Epithelial cell of prostate (primary cell): ENCODE results near the gene FAM240A.
"Not testable (repeated sequence)": the region's sequence is repeated elsewhere in the genome, so short reads cannot be mapped to it uniquely, and the experiment has no call there.

ENCODE experiments used
- DNase-seq: peaks from one replicate; pipeline ENCODE4 v3.0.0-alpha.2; 2011; ENCODE audit warnings: low read depth, low spot score
- H3K27ac ChIP-seq: fragments of 450-650 bp; 2 replicates; pipeline ENCODE4 v1.5.1; 2017; ENCODE audit warnings: mild to moderate bottlenecking

The FAM240A gene

GRCh38 chr3:46612324-46612723 lies at the start of gene FAM240A:
TSS of gene FAM240A (plus strand) at chr3:46612525. CDS start at chr3:46612684, 159 bp downstream.
- no peak for DNase-seq
- H3K27ac ChIP-seq = no peak within 1 kb of the TSS

- no peak for DNase-seq
- H3K27ac ChIP-seq = no peak overlapping the region
Measured at GRCh38 chr3:46564190-46565021, 47.9 kb upstream of the FAM240A start.

GRCh38 chr3:46565077-46565476 lies 47.2 kb upstream of the FAM240A start:
- no peak for DNase-seq
- no peak overlapping the region for H3K27ac ChIP-seq

DNA sequence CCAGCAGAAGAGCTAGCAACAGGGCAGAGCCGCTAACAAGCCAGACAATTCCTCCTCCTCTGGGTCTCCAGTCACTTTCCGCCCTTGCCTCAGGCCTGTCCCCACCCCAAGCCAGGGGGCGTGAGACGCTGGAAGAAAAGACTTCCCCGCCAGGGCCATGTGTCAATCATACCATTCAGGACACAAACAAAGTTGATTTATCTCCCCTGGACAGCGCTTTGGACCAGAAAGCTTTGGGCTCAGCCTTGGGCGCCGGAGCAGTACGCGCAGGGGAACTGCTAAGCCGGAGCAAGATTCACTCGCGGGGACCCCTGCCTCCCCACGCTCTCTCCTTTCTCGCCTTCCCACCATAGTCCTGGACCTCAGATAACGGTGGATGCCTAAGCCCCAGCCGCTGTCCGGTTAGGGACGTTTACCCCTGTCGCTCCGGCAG lies 46.7 kb upstream of the FAM240A start:
- no peak overlapping the region for H3K27ac ChIP-seq
- no peak for DNase-seq

DNA sequence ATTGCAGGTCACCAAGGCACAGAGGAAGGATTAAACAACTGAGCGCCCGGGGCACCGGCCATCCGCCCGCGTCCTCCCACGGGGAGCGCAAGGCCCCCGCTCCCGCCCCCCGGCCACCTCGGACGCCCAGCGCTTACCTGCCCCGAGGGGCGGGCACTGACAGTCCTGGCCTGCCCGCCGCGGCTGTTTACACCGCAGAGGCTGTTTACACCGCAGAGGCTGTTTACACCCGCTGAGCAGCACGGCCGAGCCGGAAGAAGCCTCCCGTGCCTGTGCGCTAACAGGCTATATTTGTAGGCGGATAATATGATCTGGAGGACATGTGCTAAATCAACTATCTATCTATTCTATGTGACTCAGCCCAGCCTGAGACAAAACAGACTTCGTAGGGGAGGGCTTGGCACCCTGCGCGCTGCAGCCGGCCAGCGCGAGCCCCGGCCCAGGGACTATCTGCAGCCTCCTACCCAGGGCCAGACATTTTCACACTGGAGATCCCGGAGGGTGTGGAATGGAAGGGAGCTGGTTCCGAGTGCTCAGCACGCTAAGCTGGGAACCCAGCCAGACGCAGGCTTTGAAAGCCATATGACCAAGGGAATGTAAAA lies 46.2 kb upstream of the FAM240A start, which contains the start of gene LRRC2:
TSS of gene LRRC2 (minus strand) at position 263 of the 602 bp plus-strand sequence. CDS start 14,711 bp downstream, outside the sequence.
- no peak within 1 kb of the TSS for H3K27ac ChIP-seq
- DNase-seq = no peak

- no peak for DNase-seq
- no peak overlapping the region for H3K27ac ChIP-seq
Measured at GRCh38 chr3:46571684-46572083, 40.6 kb upstream of the FAM240A start.

DNA sequence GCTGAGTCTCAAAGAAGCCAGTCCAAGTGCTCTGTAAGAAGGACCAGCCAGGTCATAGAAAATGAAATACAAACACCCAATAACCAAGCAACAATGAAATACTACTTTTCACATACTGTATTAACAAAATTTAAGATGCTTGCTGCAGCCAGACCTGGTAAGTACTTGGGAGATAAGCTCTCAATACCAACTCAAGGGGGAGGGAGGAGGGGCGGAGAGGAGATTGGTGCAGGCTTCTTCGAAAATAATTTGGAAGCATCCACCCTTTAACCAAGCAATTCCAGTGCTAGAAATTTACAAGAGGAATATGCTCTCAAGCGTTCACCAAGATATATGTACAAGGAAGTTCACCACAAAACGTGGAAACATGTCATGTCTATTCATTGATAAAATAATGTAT lies 38.6 kb upstream of the FAM240A start:
- no peak for DNase-seq
- H3K27ac ChIP-seq = no peak overlapping the region

- DNase-seq = no peak
- no peak overlapping the region for H3K27ac ChIP-seq
Measured at GRCh38 chr3:46574243-46574646, 38.1 kb upstream of the FAM240A start.

DNA sequence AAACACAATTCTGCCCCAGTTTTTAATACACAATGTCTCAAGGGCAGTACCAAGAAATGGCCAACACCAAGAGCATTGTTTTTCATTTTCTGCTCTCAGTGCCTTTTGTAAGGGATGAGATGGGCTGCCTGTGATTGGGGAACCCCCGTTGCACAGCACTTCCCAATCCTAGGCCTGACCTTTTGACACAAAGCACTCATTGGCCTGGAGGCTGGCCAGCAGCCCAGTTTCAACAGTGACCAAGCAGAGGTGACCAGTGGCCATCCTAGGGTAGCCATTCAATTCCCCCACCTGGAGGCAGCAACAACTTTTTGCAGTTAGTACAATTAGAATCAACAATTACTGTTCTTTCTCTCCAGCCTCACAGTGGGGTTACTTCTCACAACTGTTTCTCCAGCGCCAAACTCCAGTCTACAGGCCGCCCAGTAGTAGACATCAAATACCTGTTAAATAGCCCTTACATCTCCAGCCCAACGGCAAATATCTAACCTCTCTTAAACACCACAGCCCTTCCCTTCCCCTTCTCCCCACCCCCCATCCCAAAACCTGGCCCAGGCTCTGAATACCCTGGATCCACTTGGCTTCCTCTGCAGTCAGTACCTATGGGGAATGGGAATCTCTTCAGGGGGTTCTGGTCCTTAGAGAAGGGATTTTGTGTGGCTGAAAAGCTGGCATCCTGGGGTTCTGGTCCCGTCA lies 37.3 kb upstream of the FAM240A start:
- DNase-seq = no peak
- H3K27ac ChIP-seq = no peak overlapping the region

DNA sequence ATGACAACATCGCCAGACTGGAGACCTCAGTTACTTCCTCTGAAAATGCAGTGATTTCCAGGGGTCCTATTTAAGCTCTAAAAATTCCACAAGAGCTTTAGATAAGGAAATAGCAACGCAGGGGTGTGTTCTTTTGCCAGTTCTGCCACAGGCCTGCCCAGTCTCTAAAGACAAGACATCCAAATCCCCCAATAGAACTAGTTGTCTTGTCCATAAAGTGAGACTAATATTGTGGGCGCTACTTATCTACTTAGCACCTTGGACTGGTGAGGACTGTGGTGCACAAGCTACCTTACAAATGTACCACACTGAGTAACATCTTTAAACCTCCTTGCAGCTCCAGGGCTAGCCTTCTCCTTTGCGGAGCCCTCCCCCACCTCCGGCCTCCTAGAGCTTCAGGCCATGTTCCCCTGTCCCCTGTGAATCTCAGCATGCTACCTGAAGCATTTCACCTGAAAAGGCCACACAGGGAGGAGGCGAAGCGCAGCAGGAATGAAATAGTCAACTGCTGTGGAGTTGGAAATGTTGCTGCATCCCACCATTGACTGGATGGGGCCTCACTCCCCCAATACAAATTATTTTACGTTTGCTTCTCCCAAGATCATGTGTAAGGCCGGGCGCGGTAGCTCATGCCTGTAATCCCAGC lies 36.6 kb upstream of the FAM240A start:
- H3K27ac ChIP-seq = no peak overlapping the region
- DNase-seq = no peak

- DNase-seq = no peak
- no peak overlapping the region for H3K27ac ChIP-seq
Measured at GRCh38 chr3:46576386-46576785, 35.9 kb upstream of the FAM240A start.

DNA sequence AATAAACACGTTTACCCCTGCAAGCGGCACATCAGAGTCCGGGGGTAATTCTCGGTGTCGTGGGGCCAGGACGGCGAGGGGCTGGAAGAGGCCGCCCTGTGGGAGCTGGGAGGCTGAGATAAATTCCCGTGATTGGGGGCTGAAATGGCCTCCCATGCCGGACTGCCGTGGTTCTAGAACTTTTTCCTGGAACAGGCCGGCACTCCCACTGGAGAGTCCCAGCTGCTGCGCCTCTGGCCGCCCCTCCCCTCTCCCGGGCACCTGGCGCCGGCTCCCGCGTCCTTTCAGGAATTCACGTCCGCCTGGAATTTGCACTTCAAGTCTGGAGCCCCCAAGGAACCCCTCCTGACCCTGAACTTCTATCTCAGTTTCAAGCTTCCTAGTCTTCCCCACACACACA lies 35.4 kb upstream of the FAM240A start:
- no peak for DNase-seq
- no peak overlapping the region for H3K27ac ChIP-seq

GRCh38 chr3:46577580-46578249 lies 34.6 kb upstream of the FAM240A start:
- not testable (repeated sequence) for H3K27ac ChIP-seq, DNase-seq

GRCh38 chr3:46578973-46579755 lies 33.2 kb upstream of the FAM240A start:
- H3K27ac ChIP-seq = no peak overlapping the region
- DNase-seq = no peak

GRCh38 chr3:46579756-46580286 lies 32.5 kb upstream of the FAM240A start:
- DNase-seq = no peak

GRCh38 chr3:46580675-46581074 lies 31.6 kb upstream of the FAM240A start:
- no peak overlapping the region for H3K27ac ChIP-seq
- no peak for DNase-seq

More at GRCh38 chr3:46579756-46580286, 32.5 kb upstream of the FAM240A start:
- no peak overlapping the region for H3K27ac ChIP-seq

DNA sequence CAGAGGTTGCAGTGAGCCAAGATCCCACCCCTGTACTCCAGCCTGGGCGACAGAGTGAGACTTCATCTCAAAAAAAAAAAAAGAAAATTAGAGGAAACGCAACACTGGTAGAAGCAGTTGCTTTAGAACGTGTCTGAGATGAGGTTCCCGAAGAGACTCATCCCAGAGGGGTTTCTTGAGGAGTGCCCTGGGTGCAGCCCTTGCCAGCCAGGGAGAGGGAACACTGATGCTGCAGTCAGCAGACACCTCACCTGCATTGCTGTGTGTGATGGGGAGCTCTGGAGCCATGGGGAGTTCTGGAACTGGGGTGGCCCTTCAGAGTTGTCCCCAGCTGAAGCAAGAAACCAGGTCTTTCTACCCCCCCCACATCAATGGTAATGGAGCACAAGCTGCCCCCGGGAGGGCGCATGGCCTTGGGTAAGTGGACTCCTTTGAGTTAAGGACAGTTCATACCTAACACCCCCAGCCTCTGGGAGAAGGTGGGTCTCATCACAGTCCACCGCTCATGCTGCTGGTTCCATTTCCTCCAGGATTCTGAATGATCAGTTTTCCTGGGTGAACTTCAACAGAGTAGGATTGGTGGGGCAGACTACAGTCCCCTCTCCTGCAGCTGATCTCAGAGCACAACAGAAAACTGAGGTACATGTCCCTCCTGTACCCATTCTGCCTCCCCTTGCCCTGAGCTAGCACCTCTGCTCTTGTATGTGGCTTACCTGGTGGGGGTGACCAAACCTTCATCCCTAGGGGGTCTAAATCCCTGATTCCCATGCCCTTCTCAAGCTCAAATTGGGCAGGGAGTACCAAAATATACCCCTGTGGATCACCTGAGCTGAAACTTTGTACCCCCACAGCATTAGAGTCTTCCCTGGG lies 27.5 kb upstream of the FAM240A start:
- no peak overlapping the region for H3K27ac ChIP-seq
- no peak for DNase-seq
